PC-3 (cell line): Measurements from ENCODE around the gene PI4KB.

Experiments used
- EZH2 ChIP-seq: fragments of 300-600 bp; sonication (generic); IDR thresholded peaks from one replicate; pipeline ENCODE4 v1.6.1; 2017; ENCODE audit warnings: antibody characterized with exemption, mild to moderate bottlenecking, low read length; ENCODE audit not compliant: unreplicated experiment
- EZH2phosphoT487 ChIP-seq: fragments of 300-600 bp; sonication (generic); IDR thresholded peaks from 2 replicates; pipeline ENCODE4 v1.6.1; 2018; ENCODE audit warnings: mild to moderate bottlenecking, antibody characterized with exemption, low read length, borderline replicate concordance
- TF ChIP-seq, protein P1 (sequence below): fragments of 300-600 bp; sonication (generic); conservative IDR thresholded peaks from 2 replicates; pipeline ENCODE4 v1.5.1; 2017; ENCODE audit warnings: antibody characterized with exemption, low read depth, mild to moderate bottlenecking, low read length

DNA sequence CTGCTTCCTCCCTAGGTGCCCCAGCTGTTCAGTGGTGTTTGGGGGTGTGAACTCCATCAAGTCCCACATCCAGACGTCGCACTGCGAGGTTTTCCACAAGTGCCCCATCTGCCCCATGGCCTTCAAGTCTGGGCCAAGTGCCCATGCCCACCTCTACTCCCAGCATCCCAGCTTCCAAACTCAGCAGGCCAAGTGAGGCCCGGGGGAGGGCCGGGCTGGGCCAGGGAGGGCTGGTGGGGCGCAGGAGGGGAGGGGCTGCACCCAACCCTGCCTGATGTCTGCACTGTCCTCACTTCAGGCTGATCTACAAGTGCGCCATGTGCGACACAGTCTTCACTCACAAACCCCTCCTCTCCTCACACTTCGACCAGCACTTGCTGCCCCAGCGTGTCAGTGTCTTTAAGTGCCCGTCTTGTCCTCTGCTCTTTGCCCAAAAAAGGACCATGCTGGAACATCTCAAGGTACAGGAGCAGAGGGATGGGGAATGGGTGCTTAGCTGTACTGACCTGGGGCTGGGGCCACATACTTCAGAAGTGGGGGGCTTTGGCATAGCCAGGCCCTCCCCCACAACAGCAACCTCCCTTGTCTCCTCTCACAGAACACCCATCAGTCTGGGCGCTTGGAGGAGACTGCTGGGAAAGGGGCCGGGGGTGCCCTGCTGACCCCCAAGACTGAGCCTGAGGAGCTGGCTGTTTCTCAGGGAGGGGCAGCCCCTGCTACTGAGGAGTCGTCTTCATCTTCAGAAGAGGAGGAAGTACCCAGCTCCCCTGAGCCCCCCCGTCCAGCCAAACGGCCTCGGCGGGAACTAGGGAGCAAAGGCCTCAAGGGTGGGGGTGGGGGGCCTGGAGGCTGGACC, 37.9 kb downstream of the PI4KB start:
- TF ChIP-seq, protein P1, sequence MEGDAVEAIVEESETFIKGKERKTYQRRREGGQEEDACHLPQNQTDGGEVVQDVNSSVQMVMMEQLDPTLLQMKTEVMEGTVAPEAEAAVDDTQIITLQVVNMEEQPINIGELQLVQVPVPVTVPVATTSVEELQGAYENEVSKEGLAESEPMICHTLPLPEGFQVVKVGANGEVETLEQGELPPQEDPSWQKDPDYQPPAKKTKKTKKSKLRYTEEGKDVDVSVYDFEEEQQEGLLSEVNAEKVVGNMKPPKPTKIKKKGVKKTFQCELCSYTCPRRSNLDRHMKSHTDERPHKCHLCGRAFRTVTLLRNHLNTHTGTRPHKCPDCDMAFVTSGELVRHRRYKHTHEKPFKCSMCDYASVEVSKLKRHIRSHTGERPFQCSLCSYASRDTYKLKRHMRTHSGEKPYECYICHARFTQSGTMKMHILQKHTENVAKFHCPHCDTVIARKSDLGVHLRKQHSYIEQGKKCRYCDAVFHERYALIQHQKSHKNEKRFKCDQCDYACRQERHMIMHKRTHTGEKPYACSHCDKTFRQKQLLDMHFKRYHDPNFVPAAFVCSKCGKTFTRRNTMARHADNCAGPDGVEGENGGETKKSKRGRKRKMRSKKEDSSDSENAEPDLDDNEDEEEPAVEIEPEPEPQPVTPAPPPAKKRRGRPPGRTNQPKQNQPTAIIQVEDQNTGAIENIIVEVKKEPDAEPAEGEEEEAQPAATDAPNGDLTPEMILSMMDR, result no peak
- TF ChIP-seq EZH2phosphoT487 (no peak), EZH2 (no peak)
